ENCODE data around the gene CFAP92.

The CFAP92 gene

DNA sequence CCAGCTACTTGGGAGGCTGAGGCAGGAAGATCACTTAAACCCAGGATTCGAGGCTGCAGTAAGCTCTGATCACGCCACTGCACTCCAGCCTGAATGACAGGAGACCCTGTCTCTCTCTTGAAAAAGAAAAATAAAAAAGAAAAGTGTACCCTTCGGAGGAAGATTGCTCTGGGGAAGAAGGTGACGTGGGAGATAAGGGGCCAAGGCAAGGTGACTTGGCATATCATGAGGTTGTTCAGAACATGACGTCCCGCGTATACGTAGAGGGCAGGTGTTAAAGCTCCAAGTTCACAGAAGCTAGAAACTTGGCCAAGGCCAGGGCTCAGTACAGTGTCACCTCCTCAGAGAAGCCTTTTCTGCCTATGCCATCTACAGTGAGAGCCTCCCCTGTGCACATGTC lies 121.1 kb downstream of the CFAP92 start:
- Histone ChIP-seq H3K4me2 (ENCODE audit: low read depth, low read length) (no peak overlapping the region), H3K36me3 (replicated peaks; ENCODE audit: insufficient read depth, low read length) (no peaks in the 10 kb centered on the region), H3F3A (ENCODE audit: insufficient read depth, low read length) (no peaks in the 10 kb centered on the region), H3K9me2 (replicated peaks; ENCODE audit: insufficient read depth, low read length) (no peaks in the 10 kb centered on the region), H3K79me2 (ENCODE audit: low read length) (0 out of 2 replicates have a peak, but pooled peaks cover 1% of the 10 kb centered on the region), H4K20me1 (ENCODE audit: insufficient read depth, low read length) (no peaks in the 10 kb centered on the region), H3K4me1 (ENCODE audit: low read length) (no peaks in the 10 kb centered on the region), H3K27ac (ENCODE audit: low read length) (no peak overlapping the region), H3K4me3 (ENCODE audit: low read length) (no peak overlapping the region), H2AFZ (ENCODE audit: low read length) (no peak overlapping the region), H3K27me3 (replicated peaks; ENCODE audit: insufficient read depth, low read length) (no peaks in the 10 kb centered on the region), H3K9me3 (replicated peaks; ENCODE audit: insufficient read depth, low read length) (no peaks in the 10 kb centered on the region), H3K9ac (ENCODE audit: low read length) (no peak overlapping the region)
- no peak for DNase-seq
- TF ChIP-seq EZH2 (optimal IDR thresholded peaks at IDR 0.05; ENCODE audit: low read depth, low read length) (no peak), EZH2phosphoT487 (IDR thresholded peaks at IDR 0.05; ENCODE audit: low read length) (no peak)
- TF ChIP-seq, protein P1, sequence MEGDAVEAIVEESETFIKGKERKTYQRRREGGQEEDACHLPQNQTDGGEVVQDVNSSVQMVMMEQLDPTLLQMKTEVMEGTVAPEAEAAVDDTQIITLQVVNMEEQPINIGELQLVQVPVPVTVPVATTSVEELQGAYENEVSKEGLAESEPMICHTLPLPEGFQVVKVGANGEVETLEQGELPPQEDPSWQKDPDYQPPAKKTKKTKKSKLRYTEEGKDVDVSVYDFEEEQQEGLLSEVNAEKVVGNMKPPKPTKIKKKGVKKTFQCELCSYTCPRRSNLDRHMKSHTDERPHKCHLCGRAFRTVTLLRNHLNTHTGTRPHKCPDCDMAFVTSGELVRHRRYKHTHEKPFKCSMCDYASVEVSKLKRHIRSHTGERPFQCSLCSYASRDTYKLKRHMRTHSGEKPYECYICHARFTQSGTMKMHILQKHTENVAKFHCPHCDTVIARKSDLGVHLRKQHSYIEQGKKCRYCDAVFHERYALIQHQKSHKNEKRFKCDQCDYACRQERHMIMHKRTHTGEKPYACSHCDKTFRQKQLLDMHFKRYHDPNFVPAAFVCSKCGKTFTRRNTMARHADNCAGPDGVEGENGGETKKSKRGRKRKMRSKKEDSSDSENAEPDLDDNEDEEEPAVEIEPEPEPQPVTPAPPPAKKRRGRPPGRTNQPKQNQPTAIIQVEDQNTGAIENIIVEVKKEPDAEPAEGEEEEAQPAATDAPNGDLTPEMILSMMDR (IDR thresholded peaks at IDR 0.05; ENCODE audit: low read length), result no peak

DNA sequence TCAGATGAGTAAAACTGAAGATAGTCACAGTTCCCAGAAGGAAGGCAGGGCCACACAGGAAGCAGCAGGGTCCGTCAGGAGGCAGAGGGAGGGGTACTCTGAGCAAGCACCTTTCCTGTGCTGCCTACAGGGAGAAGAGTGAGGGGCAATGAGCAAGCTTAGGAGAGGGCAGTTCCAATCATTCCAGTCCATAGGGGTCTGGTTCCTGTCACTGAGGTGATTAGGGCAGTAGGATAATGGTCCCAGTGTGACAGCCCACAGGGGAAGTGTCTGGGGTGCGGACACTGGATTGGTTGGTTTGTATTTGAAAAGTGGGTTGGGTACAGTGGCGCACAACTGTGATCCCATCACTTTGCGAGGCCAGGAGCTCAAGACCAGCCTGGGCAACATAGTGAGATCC lies 121.6 kb downstream of the CFAP92 start:
- Histone ChIP-seq H2AFZ (ENCODE audit: low read length) (no peak overlapping the region), H3K27ac (ENCODE audit: low read length) (no peak overlapping the region), H3K9me2 (replicated peaks; ENCODE audit: insufficient read depth, low read length) (no peaks in the 10 kb centered on the region), H3K4me1 (ENCODE audit: low read length) (no peaks in the 10 kb centered on the region), H3K27me3 (replicated peaks; ENCODE audit: insufficient read depth, low read length) (no peaks in the 10 kb centered on the region), H3K79me2 (ENCODE audit: low read length) (no peaks in the 10 kb centered on the region), H3K9ac (ENCODE audit: low read length) (no peak overlapping the region), H3F3A (ENCODE audit: insufficient read depth, low read length) (no peaks in the 10 kb centered on the region), H4K20me1 (ENCODE audit: insufficient read depth, low read length) (no peaks in the 10 kb centered on the region), H3K9me3 (replicated peaks; ENCODE audit: insufficient read depth, low read length) (no peaks in the 10 kb centered on the region), H3K4me3 (ENCODE audit: low read length) (no peak overlapping the region), H3K36me3 (replicated peaks; ENCODE audit: insufficient read depth, low read length) (no peaks in the 10 kb centered on the region), H3K4me2 (ENCODE audit: low read depth, low read length) (no peak overlapping the region)
- DNase-seq, result no peak
- TF ChIP-seq EZH2phosphoT487 (IDR thresholded peaks at IDR 0.05; ENCODE audit: low read length), result no peak
- TF ChIP-seq, protein P1 (IDR thresholded peaks at IDR 0.05; ENCODE audit: low read length), result no peak

DNA sequence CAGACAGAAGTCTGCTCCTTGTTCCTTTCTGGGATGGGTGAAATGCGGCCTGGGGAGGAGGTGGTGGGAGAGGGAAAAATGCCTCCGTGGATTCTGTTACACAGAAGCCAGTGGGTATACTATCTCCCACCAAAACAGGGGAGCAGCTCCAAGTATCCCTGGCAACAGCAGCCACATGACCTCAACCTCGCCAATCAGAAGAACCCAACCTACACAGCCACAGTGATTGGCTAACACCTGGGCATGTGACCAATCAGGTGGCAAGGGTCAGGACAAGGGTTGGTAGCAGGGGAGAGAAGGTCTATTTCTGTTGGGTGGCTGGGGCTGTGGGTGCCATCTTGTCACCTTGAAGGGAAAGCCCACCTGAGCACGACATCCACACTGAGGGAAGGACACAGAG lies 123.5 kb downstream of the CFAP92 start:
- Histone ChIP-seq H3K27me3 (replicated peaks; ENCODE audit: insufficient read depth, low read length) (no peaks in the 10 kb centered on the region), H3K4me2 (ENCODE audit: low read depth, low read length) (no peak overlapping the region), H3K79me2 (ENCODE audit: low read length) (no peaks in the 10 kb centered on the region), H3K9me2 (replicated peaks; ENCODE audit: insufficient read depth, low read length) (no peaks in the 10 kb centered on the region), H3F3A (ENCODE audit: insufficient read depth, low read length) (no peaks in the 10 kb centered on the region), H2AFZ (ENCODE audit: low read length) (no peak overlapping the region), H3K9ac (ENCODE audit: low read length) (no peak overlapping the region), H3K4me3 (ENCODE audit: low read length) (no peak overlapping the region), H3K36me3 (replicated peaks; ENCODE audit: insufficient read depth, low read length) (no peaks in the 10 kb centered on the region), H3K4me1 (ENCODE audit: low read length) (no peaks in the 10 kb centered on the region), H4K20me1 (ENCODE audit: insufficient read depth, low read length) (no peaks in the 10 kb centered on the region), H3K9me3 (replicated peaks; ENCODE audit: insufficient read depth, low read length) (no peaks in the 10 kb centered on the region), H3K27ac (ENCODE audit: low read length) (no peak overlapping the region)
- TF ChIP-seq EZH2 (optimal IDR thresholded peaks at IDR 0.05; ENCODE audit: low read depth, low read length) (no peak), EZH2phosphoT487 (IDR thresholded peaks at IDR 0.05; ENCODE audit: low read length) (no peak)
- TF ChIP-seq, protein P1 (IDR thresholded peaks at IDR 0.05; ENCODE audit: low read length), result no peak
- DNase-seq, result no peak

All from MM.1S (cell line).